ENCODE data around the gene TMEM255A.

- TF ChIP-seq, protein P1, sequence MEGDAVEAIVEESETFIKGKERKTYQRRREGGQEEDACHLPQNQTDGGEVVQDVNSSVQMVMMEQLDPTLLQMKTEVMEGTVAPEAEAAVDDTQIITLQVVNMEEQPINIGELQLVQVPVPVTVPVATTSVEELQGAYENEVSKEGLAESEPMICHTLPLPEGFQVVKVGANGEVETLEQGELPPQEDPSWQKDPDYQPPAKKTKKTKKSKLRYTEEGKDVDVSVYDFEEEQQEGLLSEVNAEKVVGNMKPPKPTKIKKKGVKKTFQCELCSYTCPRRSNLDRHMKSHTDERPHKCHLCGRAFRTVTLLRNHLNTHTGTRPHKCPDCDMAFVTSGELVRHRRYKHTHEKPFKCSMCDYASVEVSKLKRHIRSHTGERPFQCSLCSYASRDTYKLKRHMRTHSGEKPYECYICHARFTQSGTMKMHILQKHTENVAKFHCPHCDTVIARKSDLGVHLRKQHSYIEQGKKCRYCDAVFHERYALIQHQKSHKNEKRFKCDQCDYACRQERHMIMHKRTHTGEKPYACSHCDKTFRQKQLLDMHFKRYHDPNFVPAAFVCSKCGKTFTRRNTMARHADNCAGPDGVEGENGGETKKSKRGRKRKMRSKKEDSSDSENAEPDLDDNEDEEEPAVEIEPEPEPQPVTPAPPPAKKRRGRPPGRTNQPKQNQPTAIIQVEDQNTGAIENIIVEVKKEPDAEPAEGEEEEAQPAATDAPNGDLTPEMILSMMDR (IDR thresholded peaks at IDR 0.05): no peak
- no peak for TF ChIP-seq POLR2A (IDR thresholded peaks at IDR 0.05)
These were observed 86.9 kb downstream of the TMEM255A start for GRCh38 chrX:120224388-120224787.
